Aorta (tissue), 5 donors: Measurements from ENCODE around the gene NRCAM. TPM values are rescaled to one million over a fixed set of nuclear protein-coding genes. Genes with fewer than 3 reads are reported as not detected.

Source experiments
- ATAC-seq: fragments of 200-7000 bp; cut with Tn5 transposase; one replicate; pipeline ENCODE4 v1.9.1; 2022; ENCODE audit warnings: moderate library complexity; ENCODE audit not compliant: low FRiP score
- DNase-seq, 2 donors: peaks; one replicate each; pipeline ENCODE4 v3.0.0-alpha.2; 2020
- H3K27ac ChIP-seq, 2 donors: one replicate each; pipeline ENCODE4 v1.5.1; 2013; ENCODE audit warnings: low read length in 2 of 2, mild to moderate bottlenecking in 2 of 2, moderate library complexity in 2 of 2, control low read depth in 1 of 2, inconsistent platforms in 1 of 2, low read depth in 1 of 2
- H3K27me3 ChIP-seq, 2 donors: one replicate each; pipeline ENCODE4 v1.6.1; 2013; ENCODE audit warnings: control low read depth in 1 of 2, low read length in 1 of 2, mild to moderate bottlenecking in 1 of 2, moderate library complexity in 1 of 2; ENCODE audit not compliant: insufficient read depth in 2 of 2, control insufficient read depth in 1 of 2
- H3K36me3 ChIP-seq, 2 donors: one replicate each; pipeline ENCODE4 v1.6.1; 2013; ENCODE audit warnings: control low read depth in 1 of 2, low read length in 1 of 2, mild to moderate bottlenecking in 1 of 2; ENCODE audit not compliant: insufficient read depth in 2 of 2, control insufficient read depth in 1 of 2
- H3K4me1 ChIP-seq, 2 donors: one replicate each; pipeline ENCODE4 v1.6.1; 2013; ENCODE audit warnings: low read length in 2 of 2, control low read depth in 1 of 2, mild to moderate bottlenecking in 1 of 2, moderate library complexity in 1 of 2; ENCODE audit not compliant: insufficient read depth in 2 of 2, control insufficient read depth in 1 of 2
- H3K4me3 ChIP-seq, 2 donors: one replicate each; pipeline ENCODE4 v1.5.1; 2013; ENCODE audit warnings: low read length in 2 of 2, control low read depth in 1 of 2, mild to moderate bottlenecking in 1 of 2
- H3K9me3 ChIP-seq: one replicate; pipeline ENCODE4 v1.6.1; 2013; ENCODE audit warnings: mild to moderate bottlenecking, low read length; ENCODE audit not compliant: control insufficient read depth
- WGBS, 2 donors: extraction: QIAGEN DNeasy Blood & Tissue Kit; methylation state at CpG; one replicate each; pipeline ENCODE4 v1.1.7; 2013; 5-methylcytosine and 5-hydroxymethylcytosine counted together
- intact Hi-C, 2 donors: fragments of 100-400 bp; cut with DNase I; formaldehyde crosslinking; loops; one replicate each; pipeline versions ENCODE4 v1.14.2 to v1.15.0; 2022
- polyA plus RNA-seq, 2 donors: library from polyadenylated mRNA; stranded (reverse); fragments of 200-250 nt; gene quantifications; one replicate each; pipeline ENCODE4 v1.2.3, GENCODE V29; 2013
- total RNA-seq, 2 donors: library from RNA; stranded (reverse); fragmentation: NEBNext Ultra II Directional; extraction: Animal tissue kit (Norgen Biotek cat#: 25700); gene quantifications; one replicate each; pipeline ENCODE4 v1.2.1, GENCODE V29; 2021
- donor health status: healthy with polysubstance abuse.
- donor health status: Bipolar disorder and iron deficiency.
- donor health status: DM: no; HTN: no; CAD: no.
- donor health status: DM: no; HTN: no; CAD: no.
- donor health status: DM: yes; HTN: yes; CAD: no.

Gene NRCAM
- total and polyA plus RNA-seq, 4 donors: under 0.01 to 1.8 (median 0.76) TPM

DNA sequence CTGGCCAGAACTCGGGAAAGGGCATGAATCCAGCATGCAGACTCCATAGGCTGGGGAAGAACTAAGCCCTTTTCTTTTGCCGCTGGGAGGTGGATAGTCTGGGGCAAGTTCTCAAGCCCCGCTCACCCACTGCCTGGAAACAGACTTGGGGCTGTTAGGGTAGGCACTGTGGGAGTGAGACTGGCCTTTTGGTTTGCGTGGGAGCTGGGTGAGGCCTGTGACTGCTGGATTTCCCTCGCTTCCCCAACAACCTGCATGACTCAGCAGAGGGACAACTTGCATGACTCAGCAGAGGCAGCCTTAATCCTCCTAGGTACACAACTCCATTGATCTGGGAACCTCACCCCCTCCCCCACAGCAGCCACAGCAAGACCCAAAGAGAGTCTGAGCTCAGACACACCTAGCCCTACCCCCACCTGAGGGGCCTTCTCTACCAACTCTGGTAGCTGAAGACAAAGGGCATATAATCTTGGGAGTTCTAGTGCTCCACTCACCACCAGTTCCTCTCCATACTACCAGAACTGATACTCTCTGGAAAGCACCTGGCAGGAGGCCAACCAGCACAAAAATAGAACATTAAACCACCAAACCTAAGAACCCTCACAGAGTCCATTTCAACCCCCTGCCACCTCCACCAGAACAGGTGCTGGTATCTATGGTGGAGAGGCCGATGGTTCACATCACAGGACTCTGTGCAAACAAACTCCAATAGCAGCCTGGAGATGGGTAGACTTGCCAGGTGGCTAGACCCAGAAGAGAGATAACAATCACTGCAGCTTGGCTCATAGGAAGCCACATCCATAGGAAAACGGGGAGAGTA lies 244.6 kb downstream of the NRCAM start:
- Histone ChIP-seq H3K9me3 (peaks cover 5% of the 10 kb centered on the region), H3K4me1 (no peaks in the 10 kb centered on the region), H3K36me3 (no peaks in the 10 kb centered on the region), H3K4me3 (no peak overlapping the region), H3K27ac (no peak overlapping the region), H3K27me3 (no peaks in the 10 kb centered on the region)
- intact Hi-C loops: no loop called here
- no peak for DNase-seq
- ATAC-seq: no peak
- 82 to 85% methylated on average over 7 of the region's 7 CpGs for WGBS, 2 donors

DNA sequence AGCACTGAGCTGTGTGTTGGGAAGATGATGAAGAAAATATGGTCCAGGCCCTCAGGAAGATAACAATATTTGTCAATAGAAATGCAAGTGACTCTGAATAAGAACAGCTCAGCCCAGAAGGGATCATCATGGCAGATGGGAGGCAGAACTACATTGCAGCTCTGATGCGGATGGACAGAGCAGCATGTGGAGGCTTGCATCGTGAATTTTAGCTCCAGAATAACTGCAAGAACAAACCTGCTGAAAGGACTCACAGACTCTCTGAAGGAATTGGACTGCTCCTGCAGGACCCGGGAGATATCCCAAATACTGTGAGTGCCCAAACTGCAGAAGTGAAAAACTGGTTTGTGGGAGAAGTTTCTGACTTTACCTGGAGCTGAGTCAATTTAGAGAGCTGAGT lies 245.4 kb downstream of the NRCAM start:
- H3K4me1 ChIP-seq: no peaks in the 10 kb centered on the region
- H3K4me3 ChIP-seq: no peak overlapping the region
- no peaks in the 10 kb centered on the region for H3K27me3 ChIP-seq
- peaks cover 5% of the 10 kb centered on the region for H3K9me3 ChIP-seq
- WGBS, 2 donors: 90 to 93% methylated on average over 3 of the region's 3 CpGs
- H3K36me3 ChIP-seq: no peaks in the 10 kb centered on the region
- H3K27ac ChIP-seq: no peak overlapping the region
- ATAC-seq (no peak), DNase-seq (no peak)
- intact Hi-C loops: no loop called here

DNA sequence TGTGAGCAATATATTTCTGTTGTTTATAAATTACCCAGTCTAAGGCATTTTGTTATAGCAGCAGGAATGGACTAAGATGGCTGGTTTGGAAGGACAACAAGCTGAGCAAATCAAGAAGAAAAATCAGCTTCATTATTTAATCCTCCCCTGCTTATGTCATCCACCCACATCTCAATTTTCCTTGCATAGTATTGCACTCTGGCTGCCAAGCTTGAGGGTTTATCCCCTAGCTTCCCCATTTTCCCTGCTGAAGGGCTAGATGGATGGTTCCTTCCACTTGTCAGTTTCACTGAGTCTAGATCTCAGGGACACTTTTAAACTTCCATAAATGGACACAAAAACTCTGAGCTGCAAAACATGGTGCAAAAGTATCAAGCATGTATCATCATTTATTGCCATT lies 250.9 kb downstream of the NRCAM start:
- Histone ChIP-seq H3K9me3 (no peaks in the 10 kb centered on the region), H3K27me3 (no peaks in the 10 kb centered on the region), H3K27ac (no peak overlapping the region), H3K4me1 (no peaks in the 10 kb centered on the region), H3K4me3 (no peak overlapping the region), H3K36me3 (no peaks in the 10 kb centered on the region)
- ATAC-seq (no peak), DNase-seq (no peak)
- intact Hi-C loops: no loop called here

DNA sequence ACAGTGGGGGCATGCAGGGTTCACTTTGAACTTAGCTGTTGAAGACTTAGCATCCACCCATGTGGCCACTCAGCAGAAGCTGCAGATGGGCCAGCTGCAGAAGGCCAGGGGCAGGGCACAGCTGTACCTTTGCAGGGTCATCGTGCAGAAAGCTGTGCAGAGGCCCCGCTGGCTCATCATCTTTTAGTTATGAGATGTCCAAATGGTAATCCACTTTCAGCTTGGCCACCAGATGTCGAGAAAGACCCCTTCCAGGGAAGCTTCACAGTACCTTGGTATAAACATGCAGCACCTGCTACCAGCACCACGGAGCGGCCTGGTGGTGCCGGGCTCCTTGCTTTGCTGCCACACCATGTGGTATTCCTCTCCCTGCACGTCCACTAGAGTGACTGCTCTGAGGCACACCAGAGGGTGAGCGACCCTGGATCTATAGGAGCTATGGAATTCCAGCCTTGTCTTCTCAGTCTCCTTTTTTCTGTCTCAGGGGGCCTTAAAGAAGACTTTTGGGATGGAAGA lies 251.9 kb downstream of the NRCAM start:
- no peaks in the 10 kb centered on the region for H3K27me3 ChIP-seq
- no peak overlapping the region for H3K27ac ChIP-seq
- intact Hi-C loops: no loop called here
- H3K36me3 ChIP-seq: no peaks in the 10 kb centered on the region
- WGBS, 2 donors: 91 to 92% methylated on average over 8 of the region's 8 CpGs
- DNase-seq (no peak), ATAC-seq (no peak)
- H3K9me3 ChIP-seq: no peaks in the 10 kb centered on the region
- H3K4me3 ChIP-seq: no peak overlapping the region
- no peaks in the 10 kb centered on the region for H3K4me1 ChIP-seq

DNA sequence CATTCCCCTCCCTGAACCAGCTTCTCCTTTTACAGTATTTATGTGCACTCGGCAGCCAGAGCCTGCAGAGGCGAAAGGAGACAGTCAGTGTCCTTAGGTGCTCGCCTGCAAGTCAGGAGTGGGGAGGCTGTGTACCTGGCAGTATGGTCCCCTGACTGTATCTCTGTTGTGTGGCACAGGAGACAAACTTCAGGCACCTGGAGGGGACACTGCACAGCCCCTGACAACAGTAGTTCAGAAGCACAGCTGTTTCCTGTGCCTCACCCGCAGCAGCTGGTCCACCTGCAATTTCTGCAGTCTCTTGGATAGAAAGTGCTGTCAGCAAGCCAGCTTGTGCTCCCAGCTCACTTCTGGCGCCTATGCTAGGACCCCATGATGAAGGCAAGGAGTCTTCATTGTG lies 252.7 kb downstream of the NRCAM start:
- intact Hi-C loops: no loop called here
- H3K36me3 ChIP-seq: no peaks in the 10 kb centered on the region

DNA sequence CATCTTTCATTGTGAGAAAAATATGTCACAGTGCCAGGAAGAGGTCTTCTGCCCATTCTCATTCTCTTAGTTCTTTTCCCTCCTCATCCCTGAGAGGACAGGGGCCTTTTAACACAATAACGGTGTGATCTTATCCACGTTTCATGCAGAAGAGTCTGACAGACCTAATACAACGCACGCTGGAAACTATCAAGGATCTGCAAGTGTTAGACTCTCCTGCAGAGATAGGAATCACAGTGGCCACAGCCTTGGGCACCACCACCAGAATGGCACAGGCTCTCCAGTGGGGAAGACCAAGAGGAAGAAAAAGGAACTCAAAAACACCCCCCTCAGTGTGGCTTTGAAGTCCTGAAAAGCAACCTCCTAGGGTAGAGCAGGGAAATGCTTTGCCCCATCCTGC lies 253.5 kb downstream of the NRCAM start:
- 56 to 57% methylated on average over 4 of the region's 4 CpGs for WGBS, 2 donors
- Histone ChIP-seq H3K4me1 (no peaks in the 10 kb centered on the region), H3K27me3 (no peaks in the 10 kb centered on the region), H3K4me3 (no peak overlapping the region), H3K9me3 (no peaks in the 10 kb centered on the region), H3K27ac (no peak overlapping the region), H3K36me3 (no peaks in the 10 kb centered on the region)
- ATAC-seq: no peak
- no peak for DNase-seq
- intact Hi-C loops: no loop called here

More for the DNA sequence above, 252.7 kb downstream of the NRCAM start:
- Histone ChIP-seq H3K27me3 (no peaks in the 10 kb centered on the region), H3K4me3 (no peak overlapping the region), H3K27ac (no peak overlapping the region), H3K4me1 (no peaks in the 10 kb centered on the region), H3K9me3 (no peaks in the 10 kb centered on the region)
- peak; percentile 8 for ATAC-seq
- DNase-seq: no peak
- 65 to 66% methylated on average over 5 of the region's 5 CpGs for WGBS, 2 donors

DNA sequence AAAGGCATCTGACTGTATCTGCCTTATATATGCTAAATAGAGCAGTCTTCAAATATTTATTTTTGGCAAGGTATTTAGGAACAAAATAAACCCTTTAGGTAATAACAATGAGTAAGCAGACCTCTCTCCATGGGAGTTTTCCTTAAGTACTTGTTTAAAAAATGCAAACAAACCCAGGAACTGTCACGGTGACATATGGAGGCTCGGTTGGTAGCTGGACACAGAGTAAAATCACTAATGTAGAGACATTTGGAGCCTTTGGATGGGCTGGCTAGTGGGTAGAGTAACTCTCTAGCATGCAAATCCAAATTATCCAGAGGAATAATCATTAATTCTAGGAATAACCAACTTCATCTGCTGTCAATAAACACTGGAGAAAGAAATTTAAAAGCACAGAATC lies 254.5 kb downstream of the NRCAM start:
- Histone ChIP-seq H3K27me3 (no peaks in the 10 kb centered on the region), H3K36me3 (no peaks in the 10 kb centered on the region), H3K9me3 (no peaks in the 10 kb centered on the region), H3K4me3 (no peak overlapping the region), H3K4me1 (no peaks in the 10 kb centered on the region), H3K27ac (no peak overlapping the region)
- 23 to 39% methylated on average over 2 of the region's 2 CpGs for WGBS, 2 donors
- intact Hi-C loops: no loop called here
- no peak for DNase-seq
- no peak for ATAC-seq

DNA sequence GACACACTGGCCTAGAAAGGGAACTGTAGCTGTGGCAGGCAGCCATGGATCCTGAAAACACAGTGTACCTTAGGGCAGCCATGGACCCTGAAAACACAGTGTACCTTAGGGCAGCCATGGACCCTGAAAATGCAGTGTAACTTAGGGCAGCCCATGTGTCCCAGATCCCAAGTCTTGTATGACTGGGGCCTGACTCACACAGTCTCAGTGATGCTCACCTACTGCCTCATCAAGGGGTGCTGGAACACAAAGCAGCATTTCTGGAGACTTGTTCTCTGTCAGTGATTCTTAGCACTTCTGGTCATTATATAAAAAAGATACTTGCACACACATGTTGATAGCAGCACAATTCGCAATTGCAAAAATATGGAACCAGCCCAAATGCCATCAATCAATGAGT lies 255.9 kb downstream of the NRCAM start:
- no peaks in the 10 kb centered on the region for H3K36me3 ChIP-seq
- no peaks in the 10 kb centered on the region for H3K4me1 ChIP-seq
- ATAC-seq (no peak), DNase-seq (no peak)
- intact Hi-C loops: no loop called here
- H3K4me3 ChIP-seq: no peak overlapping the region
- H3K27ac ChIP-seq: no peak overlapping the region
- no peaks in the 10 kb centered on the region for H3K27me3 ChIP-seq
- 78 to 86% methylated on average over 1 of the region's 1 CpG for WGBS, 2 donors
- H3K9me3 ChIP-seq: no peaks in the 10 kb centered on the region

DNA sequence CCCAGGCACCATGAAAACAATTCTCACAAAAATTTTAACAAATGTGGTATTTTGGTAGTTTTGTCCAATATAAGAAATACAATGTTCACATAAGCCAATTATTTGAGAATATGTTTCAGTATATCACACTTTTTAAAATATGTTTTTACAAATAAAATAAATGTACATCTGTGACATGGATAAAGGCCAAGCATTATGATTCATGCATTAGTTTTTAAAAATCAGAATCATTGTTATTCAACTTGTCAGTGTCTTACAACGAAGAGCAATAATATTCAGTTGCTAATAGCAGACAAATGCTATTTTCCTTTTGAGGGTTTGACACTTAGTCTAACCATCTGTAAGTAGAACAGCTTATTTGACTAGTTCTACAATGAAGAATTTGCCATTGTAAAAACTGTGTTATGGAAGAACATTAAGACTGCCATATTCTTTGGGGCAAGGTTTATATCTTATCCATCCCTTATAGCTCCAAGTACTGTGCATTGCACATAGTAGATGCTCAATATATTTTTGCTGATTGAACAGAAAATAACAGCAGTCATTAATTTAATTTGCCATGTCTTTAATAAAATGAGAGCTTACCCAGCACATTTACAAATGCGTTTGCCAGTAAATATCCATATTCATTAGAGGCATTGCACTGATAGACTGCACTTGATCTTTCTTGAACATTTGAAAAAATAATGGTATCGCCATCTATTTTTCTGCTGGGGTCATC lies 258.7 kb downstream of the NRCAM start:
- ATAC-seq (no peak), DNase-seq (no peak)
- Histone ChIP-seq H3K4me1 (no peaks in the 10 kb centered on the region), H3K36me3 (no peaks in the 10 kb centered on the region), H3K4me3 (no peak overlapping the region), H3K9me3 (no peaks in the 10 kb centered on the region), H3K27ac (no peak overlapping the region), H3K27me3 (no peaks in the 10 kb centered on the region)
- intact Hi-C loops: no loop called here
- WGBS, 2 donors: 81 to 89% methylated on average over 3 of the region's 3 CpGs
